GM15510 (cell line): ENCODE results near the gene UFSP1.

ENCODE experiments used
- POLR2A ChIP-seq: IDR thresholded peaks from 3 replicates; pipeline ENCODE4 v1.6.1; 2011; ENCODE audit warnings: borderline replicate concordance; ENCODE audit not compliant: insufficient read length; ENCODE audit errors: extremely low read depth

UFSP1 gene

GRCh38 chr7:100888988-100889750 is at the start of gene UFSP1:
UFSP1 (minus strand) TSS chr7:100889715; CDS start chr7:100889271, 444 bp downstream.
- TF ChIP-seq POLR2A = peak; percentile 79

- TF ChIP-seq POLR2A = no peak
Measured at GRCh38 chr7:100933734-100934133, 44.2 kb upstream of the UFSP1 start.

- no peak for TF ChIP-seq POLR2A
Measured at GRCh38 chr7:100929808-100930174, 40.3 kb upstream of the UFSP1 start.

GRCh38 chr7:100921039-100921438 is 31.5 kb upstream of the UFSP1 start:
- no peak for TF ChIP-seq POLR2A

DNA sequence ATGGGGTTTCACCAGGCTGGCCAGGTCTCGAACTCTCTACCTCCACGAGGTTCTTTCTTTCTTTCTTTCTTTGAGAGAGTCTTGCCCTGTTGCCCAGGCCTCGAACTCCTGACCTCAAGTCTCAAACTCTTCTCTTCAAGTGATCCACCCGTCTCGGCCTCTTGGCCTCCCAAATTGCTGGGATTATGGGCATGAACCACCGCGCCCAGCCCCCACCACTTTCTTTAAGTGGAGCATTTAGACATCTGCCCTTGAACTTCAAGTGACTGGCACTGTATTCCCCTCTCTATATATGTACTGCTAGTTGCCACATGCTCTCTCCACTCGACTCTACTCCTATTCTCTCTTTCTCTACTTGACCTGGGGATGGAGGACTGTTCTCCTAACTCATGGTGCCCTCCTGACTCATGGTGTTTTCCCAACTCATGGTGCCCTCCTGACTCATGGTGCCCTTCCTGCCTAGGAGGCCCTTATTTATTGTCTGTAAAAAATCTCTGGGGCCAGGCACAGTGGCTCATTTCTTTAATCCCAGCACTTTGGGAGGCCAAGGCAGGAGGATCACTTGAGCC is 25.4 kb upstream of the UFSP1 start:
- no peak for TF ChIP-seq POLR2A

GRCh38 chr7:100914208-100914878 is 24.8 kb upstream of the UFSP1 start:
- TF ChIP-seq POLR2A = no peak

- no peak for TF ChIP-seq POLR2A
Measured at GRCh38 chr7:100911484-100911883, 22.0 kb upstream of the UFSP1 start.

GRCh38 chr7:100908512-100908911 is 19.0 kb upstream of the UFSP1 start:
- no peak for TF ChIP-seq POLR2A

DNA sequence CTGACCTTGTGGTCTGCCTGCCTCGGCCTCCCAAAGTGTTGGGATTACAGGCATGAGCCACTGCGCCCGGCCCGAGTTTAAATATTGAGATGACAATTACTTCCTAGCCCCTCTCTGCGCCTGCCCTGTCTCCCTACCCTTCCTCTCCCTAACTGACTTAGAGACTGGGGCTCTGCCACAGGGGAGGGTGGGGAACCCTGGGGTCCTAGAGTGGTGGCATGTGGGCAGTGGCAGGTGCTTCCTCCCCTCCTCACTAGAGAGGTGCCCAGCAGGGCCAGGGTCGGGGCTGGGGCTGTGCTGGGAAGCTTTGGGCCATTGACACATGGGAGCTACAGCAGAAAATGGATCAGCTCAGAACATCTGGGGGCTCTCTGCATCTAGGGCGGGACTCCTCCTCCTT is 13.1 kb upstream of the UFSP1 start:
- no peak for TF ChIP-seq POLR2A

DNA sequence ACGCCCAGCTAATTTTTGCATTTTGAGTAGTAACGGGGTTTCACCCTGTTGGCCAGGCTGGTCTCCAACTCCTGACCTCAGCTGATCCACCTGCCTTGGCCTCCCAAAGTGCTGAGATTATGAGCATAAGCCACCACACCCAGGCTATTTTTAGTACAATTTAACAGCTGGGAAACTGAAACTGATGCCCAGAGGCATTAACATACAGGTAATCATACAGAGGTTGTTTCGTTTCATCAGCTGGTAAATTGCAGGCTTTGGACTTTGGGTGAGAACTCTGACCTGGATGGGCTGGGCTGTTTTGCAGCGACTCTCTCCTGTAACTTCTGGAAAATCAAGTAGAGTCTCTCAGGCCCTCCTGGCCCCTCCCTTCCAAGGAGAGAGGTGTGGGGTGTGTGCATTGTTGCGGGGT is 12.4 kb upstream of the UFSP1 start:
- TF ChIP-seq POLR2A = no peak

- TF ChIP-seq POLR2A = no peak
Measured at GRCh38 chr7:100900978-100901377, 11.5 kb upstream of the UFSP1 start.

- no peak for TF ChIP-seq POLR2A
Measured at GRCh38 chr7:100899432-100899831, 9.9 kb upstream of the UFSP1 start.

GRCh38 chr7:100897772-100898454 is 8.4 kb upstream of the UFSP1 start:
- TF ChIP-seq POLR2A = no peak

GRCh38 chr7:100896732-100897608 is 7.5 kb upstream of the UFSP1 start:
- no peak for TF ChIP-seq POLR2A

GRCh38 chr7:100895956-100896731 is 6.6 kb upstream of the UFSP1 start:
- TF ChIP-seq POLR2A = no peak

DNA sequence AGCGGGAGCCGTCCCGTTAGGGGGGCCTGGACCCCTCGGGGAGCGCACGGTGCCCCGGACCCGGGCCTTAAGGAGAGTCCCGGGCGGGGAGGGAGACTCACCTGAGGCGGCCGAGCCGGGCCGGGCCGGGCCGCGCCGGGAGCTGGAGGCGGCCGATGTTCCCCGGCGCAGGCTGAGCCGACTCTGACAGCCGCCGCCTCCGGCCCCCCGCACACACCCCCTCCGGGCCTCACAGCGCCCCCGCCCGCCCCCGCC is 6.1 kb upstream of the UFSP1 start, which contains the start of gene ACHE:
ACHE (minus strand) TSS at position 188 of the 255 bp plus-strand sequence. CDS start 1,656 bp downstream, outside the sequence.
- TF ChIP-seq POLR2A = no peak
